HepG2 (cell line): ENCODE measurements around the gene RPAP3. TPM values are rescaled to one million over a fixed set of nuclear protein-coding genes. Genes with fewer than 3 reads are reported as not detected.

Experiments used
- ATAC-seq: fragments of 200-7000 bp; cut with Tn5 transposase; 3 replicates; pipeline ENCODE4 v1.9.1; 2020; ENCODE audit warnings: mild to moderate bottlenecking, moderate library complexity
- BruUV-seq: library from RNA; stranded (reverse); fragments of 400-500 nt; replicated peaks from 2 replicates; lab custom pipeline; 2021; lab: Mats Ljungman, UMichigan
- CTCF ChIA-PET: fragments of 300-600 bp; formaldehyde crosslinking; extraction: SDS; loops from one replicate; lab custom pipeline; 2021; ENCODE audit warnings: low total read pairs, inconsistent platforms, low intra/inter-chr PET ratio; lab: Yijun Ruan, JAX
- POLR2A ChIA-PET: fragments of 350-600 bp; sonication (Branson Sonifier 250); formaldehyde crosslinking; loops from one replicate; lab custom pipeline; 2020; ENCODE audit warnings: antibody characterized with exemption, inconsistent platforms; lab: Yijun Ruan, JAX
- DNase-seq: peaks from one replicate; pipeline ENCODE4 v3.0.0-alpha.2; 2015; ENCODE audit warnings: low spot score
- FAIRE-seq: peaks from 3 replicates; lab custom pipeline; 2011; peaks lifted over from hg19 to GRCh38; lab: Jason Lieb, UNC
- H2AFZ ChIP-seq: one replicate; pipeline ENCODE4 v1.6.1; 2011; ENCODE audit warnings: low read length, inconsistent platforms
- H3K27ac ChIP-seq: fragments of 300-600 bp; 3 replicates; pipeline ENCODE4 v1.8.0; 2011; ENCODE audit warnings: mixed run types, mild to moderate bottlenecking, mixed read lengths, low read length, inconsistent platforms; ENCODE audit not compliant: insufficient read depth; ENCODE audit errors: extremely low read length
- H3K27me3 ChIP-seq, 2 experiments: fragments of 200-600 bp in 1 of 2; 2 replicates in 1 of 2; 3 replicates in 1 of 2; pipeline versions ENCODE4 v1.6.0 to v1.8.0; 2011; ENCODE audit warnings: low read length in 2 of 2, mild to moderate bottlenecking in 2 of 2, moderate library complexity in 2 of 2, inconsistent platforms in 1 of 2; ENCODE audit not compliant: insufficient read depth in 2 of 2, control insufficient read depth in 1 of 2
- H3K36me3 ChIP-seq, 2 experiments: fragments of 200-600 bp in 1 of 2; replicated peaks in 1 of 2; 2 replicates in 1 of 2; 3 replicates in 1 of 2; pipeline versions ENCODE4 v1.5.1 to v1.8.0; 2011; ENCODE audit warnings: low read length in 2 of 2, inconsistent platforms in 1 of 2; ENCODE audit not compliant: insufficient read depth in 2 of 2, control insufficient read depth in 1 of 2
- H3K4me1 ChIP-seq: 2 replicates; pipeline ENCODE4 v1.5.1; 2012; ENCODE audit warnings: low read length, inconsistent platforms; ENCODE audit not compliant: insufficient read depth
- H3K4me2 ChIP-seq: 2 replicates; pipeline ENCODE4 v1.6.0; 2011; ENCODE audit warnings: low read depth, low read length, inconsistent platforms
- H3K4me3 ChIP-seq, 3 experiments: fragments of 200-600 bp in 1 of 3; sonication (generic), shearing (Covaris generic) in 1 of 3; replicated peaks in 1 of 3; 2 replicates each; pipeline ENCODE4 v1.5.1; 2011 to 2016; ENCODE audit warnings: low read length in 3 of 3, inconsistent platforms in 2 of 3, low read depth in 2 of 3, mild to moderate bottlenecking in 2 of 3, control low read depth in 1 of 3, mixed read lengths in 1 of 3; ENCODE audit not compliant: insufficient read depth in 1 of 3
- H3K79me2 ChIP-seq: one replicate; pipeline ENCODE4 v1.6.1; 2011; ENCODE audit warnings: low read length, inconsistent platforms; ENCODE audit not compliant: insufficient read depth
- H3K9ac ChIP-seq: 2 replicates; pipeline ENCODE4 v1.6.0; 2011; ENCODE audit warnings: mild to moderate bottlenecking, low read depth, low read length, inconsistent platforms; ENCODE audit not compliant: insufficient read depth
- H3K9me3 ChIP-seq: 2 replicates; pipeline ENCODE4 v1.5.1; 2012; ENCODE audit warnings: mild to moderate bottlenecking, low read length
- H4K20me1 ChIP-seq: 2 replicates; pipeline ENCODE4 v1.6.0; 2011; ENCODE audit warnings: inconsistent platforms, mild to moderate bottlenecking, low read length, moderate library complexity; ENCODE audit not compliant: insufficient read depth
- BCL3 ChIP-seq: sonication (generic); formaldehyde crosslinking; IDR thresholded peaks from 2 replicates; pipeline ENCODE4 v1.5.1; 2020; ENCODE audit warnings: mild to moderate bottlenecking, missing genetic modification reagents, moderate library complexity
- ZBTB2 ChIP-seq: sonication (generic); formaldehyde crosslinking; IDR thresholded peaks from 2 replicates; pipeline ENCODE4 v1.8.0; 2022; ENCODE audit warnings: low read depth, missing genetic modification reagents
- ZKSCAN8 ChIP-seq: IDR thresholded peaks from 2 replicates; pipeline ENCODE4 v1.6.1; 2016; ENCODE audit warnings: borderline replicate concordance, missing genetic modification reagents, missing compliant biosample characterization
- ZNF33A ChIP-seq: sonication (generic); formaldehyde crosslinking; IDR thresholded peaks from 2 replicates; pipeline ENCODE4 v1.5.1; 2020; ENCODE audit warnings: missing genetic modification reagents, mild to moderate bottlenecking, moderate library complexity, borderline replicate concordance
- ZNF615 ChIP-seq: sonication (generic); formaldehyde crosslinking; IDR thresholded peaks from 2 replicates; pipeline ENCODE4 v1.5.0; 2020; ENCODE audit warnings: mild to moderate bottlenecking, missing genetic modification reagents, borderline replicate concordance
- WGBS: methylation state at CpG from one replicate; pipeline ENCODE4 v1.1.6; 2017; ENCODE audit warnings: low lambda C conversion rate; 5-methylcytosine and 5-hydroxymethylcytosine counted together
- in situ Hi-C: cut with HindIII; loops from 2 replicates; pipeline ENCODE4 v1.10.0; 2017; ENCODE audit warnings: low pct_unique_long_range_greater_than_20kb; ENCODE audit not compliant: extremely low pct_ligation_motif_present
- intact Hi-C: fragments of 100-400 bp; cut with micrococcal nuclease; formaldehyde crosslinking; loops from one replicate; pipeline ENCODE4 v1.10.0; 2022; ENCODE audit not compliant: unreplicated experiment
- polyA plus RNA-seq, 8 experiments: library from polyadenylated mRNA; depleted of rRNA in 3 of 8; stranded (reverse) in 7 of 8; unstranded in 1 of 8; fragments of >200 nt; fragmentation: Illumina TruSeq in 4 of 8; extraction: Trizol in 4 of 8; gene quantifications; 2 replicates each; pipeline versions ENCODE4 v1.2.1 to v1.2.3, GENCODE V29; 2011 to 2016; ENCODE audit warnings: low read depth in 4 of 8, missing spikeins in 1 of 8, mixed read lengths in 1 of 8; ENCODE audit not compliant: insufficient read depth in 1 of 8
- total RNA-seq, 5 experiments: library from RNA; depleted of rRNA; stranded (reverse); fragments of >200 nt; fragmentation: Illumina TruSeq; extraction: Trizol; gene quantifications; 2 replicates each; pipeline ENCODE4 v1.2.3, GENCODE V29; 2016; ENCODE audit warnings: low read depth in 1 of 5
- TF ChIP-seq, protein P1 (sequence below): sonication (generic); formaldehyde crosslinking; IDR thresholded peaks from 2 replicates; pipeline ENCODE4 v1.5.0; 2020; ENCODE audit warnings: mild to moderate bottlenecking, missing genetic modification reagents, borderline replicate concordance

The RPAP3 gene
- total and polyA plus RNA-seq, 2 of the 13 experiments (the other 11 are each of a cell fraction or from before 2014, with no cell fraction given), result 8.8 to 32.8 TPM

DNA sequence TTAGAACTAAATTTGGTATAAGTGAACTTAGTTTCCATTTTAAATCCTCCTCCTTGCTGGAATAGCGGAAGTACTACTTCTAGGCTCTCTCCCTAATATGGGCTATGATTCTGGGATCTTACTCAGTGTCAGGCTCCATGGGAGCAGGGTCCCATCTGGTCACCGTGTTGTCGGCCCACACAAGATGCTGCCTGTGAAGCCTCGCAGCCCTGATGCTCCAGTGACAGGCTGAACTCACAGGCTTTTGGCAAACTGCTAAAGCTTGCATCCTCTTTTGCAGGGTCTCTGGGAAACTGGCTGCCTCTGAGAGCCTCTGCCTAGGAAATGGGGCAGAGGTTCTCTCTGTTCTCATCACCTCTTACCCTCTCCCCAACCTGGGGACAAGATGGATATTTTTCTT is 88.4 kb downstream of the RPAP3 start:
- Histone ChIP-seq H3K79me2 (no peaks in the 10 kb centered on the region), H3K4me2 (no peak overlapping the region), H3K9me3 (peaks cover 20% of the 10 kb centered on the region), H2AFZ (no peak overlapping the region), H3K27me3 (no peaks in the 10 kb centered on the region), H3K9ac (no peak overlapping the region), H3K36me3 (no peaks in the 10 kb centered on the region), H4K20me1 (no peaks in the 10 kb centered on the region), H3K4me3 (no peak overlapping the region), H3K4me1 (no peaks in the 10 kb centered on the region), H3K27ac (no peak overlapping the region)
- in situ Hi-C loops, result no loop called here
- BruUV-seq, result no TSS peak
- 75% methylated on average over 4 of the region's 4 CpGs for WGBS
- no peak for ATAC-seq
- ChIA-PET CTCF (no interaction called here), POLR2A (no interaction called here)
- no peak for DNase-seq
- TF ChIP-seq, protein P1, sequence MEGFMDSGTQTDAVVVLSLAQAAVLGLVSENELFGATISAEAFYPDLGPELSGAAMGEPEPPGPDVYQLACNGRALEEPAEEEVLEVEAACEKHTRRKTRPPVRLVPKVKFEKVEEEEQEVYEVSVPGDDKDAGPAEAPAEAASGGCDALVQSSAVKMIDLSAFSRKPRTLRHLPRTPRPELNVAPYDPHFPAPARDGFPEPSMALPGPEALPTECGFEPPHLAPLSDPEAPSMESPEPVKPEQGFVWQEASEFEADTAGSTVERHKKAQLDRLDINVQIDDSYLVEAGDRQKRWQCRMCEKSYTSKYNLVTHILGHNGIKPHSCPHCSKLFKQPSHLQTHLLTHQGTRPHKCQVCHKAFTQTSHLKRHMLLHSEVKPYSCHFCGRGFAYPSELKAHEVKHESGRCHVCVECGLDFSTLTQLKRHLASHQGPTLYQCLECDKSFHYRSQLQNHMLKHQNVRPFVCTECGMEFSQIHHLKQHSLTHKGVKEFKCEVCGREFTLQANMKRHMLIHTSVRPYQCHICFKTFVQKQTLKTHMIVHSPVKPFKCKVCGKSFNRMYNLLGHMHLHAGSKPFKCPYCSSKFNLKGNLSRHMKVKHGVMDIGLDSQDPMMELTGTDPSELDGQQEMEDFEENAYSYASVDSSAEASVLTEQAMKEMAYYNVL (CRISPR knock-in tag), result no peak
- no peak for TF ChIP-seq ZKSCAN8 (CRISPR knock-in tag)
- no peak for TF ChIP-seq ZBTB2 (CRISPR knock-in tag)
- TF ChIP-seq ZNF33A (CRISPR knock-in tag), result no peak
- no peak for TF ChIP-seq ZNF615 (CRISPR knock-in tag)
- no peak for TF ChIP-seq BCL3 (CRISPR knock-in tag)
- intact Hi-C loops, result no loop called here
- no peak for FAIRE-seq
